ENCODE measurements around the gene CNTN5.

DNA sequence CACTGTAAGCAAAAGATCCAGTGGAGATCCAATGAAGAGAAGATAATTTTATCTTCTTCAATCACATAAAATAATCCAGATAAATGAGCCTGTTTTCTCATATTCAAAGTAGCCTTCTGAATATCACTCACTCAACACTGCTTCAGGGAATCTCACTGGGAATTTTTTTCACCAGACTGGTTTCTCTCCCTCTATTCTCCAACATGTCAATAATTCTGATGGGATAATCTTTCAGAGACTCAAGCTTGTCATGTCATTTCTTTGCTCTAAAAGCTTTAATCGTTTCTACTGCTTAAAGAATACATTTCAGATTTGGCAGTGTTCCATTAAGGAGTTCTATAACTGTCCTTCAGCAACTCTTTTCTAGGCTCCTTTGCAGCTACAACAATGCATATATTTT is 16.3 kb downstream of the CNTN5 start:
- TF ChIP-seq POLR2AphosphoS5 (IDR thresholded peaks at IDR 0.05; ENCODE audit: borderline replicate concordance, low read depth, low read length) = no peak
- no peak for TF ChIP-seq EZH2 (IDR thresholded peaks at IDR 0.05)
- no peak for TF ChIP-seq FOXP2 (optimal IDR thresholded peaks at IDR 0.05; ENCODE audit: control extremely low read depth, extremely low read length, insufficient read depth)
